ENCODE results near the gene LRRC49. TPM values are rescaled to one million over a fixed set of nuclear protein-coding genes. Genes with fewer than 3 reads are reported as not detected.

The LRRC49 gene
- total RNA-seq, 1 donor from 2014 or later, result 86.6 TPM

DNA sequence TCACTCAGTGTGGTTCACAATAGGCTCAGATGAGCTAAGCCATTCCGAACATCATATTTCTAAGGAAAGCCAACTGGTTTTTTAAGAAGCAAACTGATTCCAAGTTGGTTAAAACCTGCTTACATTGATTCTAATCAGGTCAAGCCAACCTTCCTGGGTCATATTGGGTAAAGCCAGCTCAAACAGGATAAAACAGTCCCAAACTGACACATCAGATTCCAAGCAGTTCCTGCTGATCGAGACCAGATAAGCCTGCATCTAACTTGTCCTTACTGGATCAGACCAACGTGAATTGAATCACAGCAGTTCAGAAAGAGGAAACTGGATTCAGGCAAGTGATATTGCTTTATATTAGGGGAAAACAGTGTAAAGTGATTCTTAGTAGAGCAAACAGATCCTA is 204.1 kb downstream of the LRRC49 start:
- Histone ChIP-seq H3K36me3 (no peaks in the 10 kb centered on the region), H3K9me3 (replicated peaks) (no peaks in the 10 kb centered on the region), H3K4me1 (peaks cover 7% of the 10 kb centered on the region), H3K4me3 (no peak overlapping the region), H3K27ac (replicated peaks) (no peak overlapping the region), H3K27me3 (ENCODE audit: low read depth) (no peaks in the 10 kb centered on the region)
- no peak for DNase-seq
- intact Hi-C loops (cut with micrococcal nuclease), result no loop called here
- TF ChIP-seq, protein P1, sequence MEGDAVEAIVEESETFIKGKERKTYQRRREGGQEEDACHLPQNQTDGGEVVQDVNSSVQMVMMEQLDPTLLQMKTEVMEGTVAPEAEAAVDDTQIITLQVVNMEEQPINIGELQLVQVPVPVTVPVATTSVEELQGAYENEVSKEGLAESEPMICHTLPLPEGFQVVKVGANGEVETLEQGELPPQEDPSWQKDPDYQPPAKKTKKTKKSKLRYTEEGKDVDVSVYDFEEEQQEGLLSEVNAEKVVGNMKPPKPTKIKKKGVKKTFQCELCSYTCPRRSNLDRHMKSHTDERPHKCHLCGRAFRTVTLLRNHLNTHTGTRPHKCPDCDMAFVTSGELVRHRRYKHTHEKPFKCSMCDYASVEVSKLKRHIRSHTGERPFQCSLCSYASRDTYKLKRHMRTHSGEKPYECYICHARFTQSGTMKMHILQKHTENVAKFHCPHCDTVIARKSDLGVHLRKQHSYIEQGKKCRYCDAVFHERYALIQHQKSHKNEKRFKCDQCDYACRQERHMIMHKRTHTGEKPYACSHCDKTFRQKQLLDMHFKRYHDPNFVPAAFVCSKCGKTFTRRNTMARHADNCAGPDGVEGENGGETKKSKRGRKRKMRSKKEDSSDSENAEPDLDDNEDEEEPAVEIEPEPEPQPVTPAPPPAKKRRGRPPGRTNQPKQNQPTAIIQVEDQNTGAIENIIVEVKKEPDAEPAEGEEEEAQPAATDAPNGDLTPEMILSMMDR (IDR thresholded peaks at IDR 0.05; ENCODE audit: borderline replicate concordance), result no peak

DNA sequence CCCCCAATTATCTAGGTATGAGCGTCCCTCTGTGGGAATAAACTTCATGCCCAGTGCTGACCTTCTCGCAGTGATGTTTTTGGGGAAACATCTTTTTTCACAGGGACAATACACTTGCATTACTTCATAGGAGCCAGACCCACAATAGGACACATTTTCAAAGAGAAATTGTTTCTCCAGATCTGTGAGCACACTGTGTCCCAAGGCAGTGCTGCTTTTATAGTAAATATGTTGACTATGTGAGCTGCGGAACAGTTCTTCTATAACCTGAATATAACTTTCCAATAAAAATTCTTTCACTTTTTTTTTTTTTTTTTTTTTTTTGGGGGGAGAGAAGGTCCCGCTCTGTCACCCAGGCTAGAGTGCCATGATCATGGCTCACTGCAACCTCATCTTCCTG is 205.3 kb downstream of the LRRC49 start:
- Histone ChIP-seq H3K4me3 (no peak overlapping the region), H3K27ac (replicated peaks) (no peak overlapping the region), H3K36me3 (no peaks in the 10 kb centered on the region), H3K27me3 (ENCODE audit: low read depth) (no peaks in the 10 kb centered on the region), H3K4me1 (peaks cover 7% of the 10 kb centered on the region), H3K9me3 (replicated peaks) (no peaks in the 10 kb centered on the region)
- intact Hi-C loops (cut with micrococcal nuclease), result no loop called here
- DNase-seq, result no peak
- TF ChIP-seq, protein P1 (IDR thresholded peaks at IDR 0.05; ENCODE audit: borderline replicate concordance), result no peak

DNA sequence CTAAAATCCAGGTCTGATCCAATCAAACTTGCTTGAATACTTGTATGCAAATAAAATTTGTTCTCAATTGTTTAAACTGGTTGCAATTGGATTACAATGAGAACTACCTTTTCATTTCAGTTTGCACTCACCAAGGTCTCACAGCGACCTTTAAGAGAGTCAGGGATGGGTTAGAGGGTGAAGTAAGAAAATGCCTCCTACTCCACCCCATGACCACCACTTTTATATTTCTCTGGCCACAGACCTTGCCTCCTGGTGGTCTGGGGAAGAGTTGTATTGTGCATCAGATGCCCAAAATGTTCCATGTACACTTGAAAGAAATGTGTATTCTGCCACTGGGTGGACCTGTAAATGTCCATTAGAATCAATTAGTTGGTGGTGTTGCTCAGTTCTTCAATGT is 206.3 kb downstream of the LRRC49 start:
- H3K4me3 ChIP-seq, result no peak overlapping the region
- TF ChIP-seq, protein P1 (IDR thresholded peaks at IDR 0.05; ENCODE audit: borderline replicate concordance), result no peak
- intact Hi-C loops (cut with micrococcal nuclease), result no loop called here
- H3K27ac ChIP-seq (replicated peaks), result no peak overlapping the region
- no peaks in the 10 kb centered on the region for H3K27me3 ChIP-seq (ENCODE audit: low read depth)
- DNase-seq, result no peak
- H3K36me3 ChIP-seq, result no peaks in the 10 kb centered on the region
- H3K9me3 ChIP-seq (replicated peaks), result no peaks in the 10 kb centered on the region
- no peaks in the 10 kb centered on the region for H3K4me1 ChIP-seq

Other genes with a start within 250 kb of the LRRC49 start
- gene UACA, start 129.3 kb upstream of the LRRC49 start, total RNA-seq, result 33.7 TPM
- 50.6 TPM for gene LARP6, start 38.7 kb upstream of the LRRC49 start, total RNA-seq
- 5.6 TPM for gene THAP10, start 393 bp upstream of the LRRC49 start, total RNA-seq
- 95.8 TPM for gene THSD4, start 222.6 kb downstream of the LRRC49 start, total RNA-seq

Measured in left ventricle myocardium inferior (tissue), 1 donor.